Breast epithelium (tissue), 4 donors: ENCODE results near the gene APIP. TPM values are rescaled to one million over a fixed set of nuclear protein-coding genes. Genes with fewer than 3 reads are reported as not detected.

Experiments used
- DNase-seq, 2 donors: peaks; one replicate each; pipeline ENCODE4 v3.0.0-alpha.2; 2019; ENCODE audit warnings: low spot score in 2 of 2
- H3K27ac ChIP-seq, 2 donors: fragments of 200-600 bp; sonication (generic) in 1 of 2; one replicate each; pipeline ENCODE4 v1.5.1; 2016 to 2019; ENCODE audit warnings: mild to moderate bottlenecking in 1 of 2
- H3K27me3 ChIP-seq, 2 donors: fragments of 200-600 bp; sonication (generic) in 1 of 2; one replicate each; pipeline versions ENCODE4 v1.5.1 to v1.6.0; 2017 to 2019; ENCODE audit warnings: control low read depth in 1 of 2, mild to moderate bottlenecking in 1 of 2
- H3K36me3 ChIP-seq: fragments of 200-600 bp; one replicate; pipeline ENCODE4 v1.5.1; 2019
- H3K4me1 ChIP-seq, 2 donors: fragments of 200-600 bp; sonication (generic); one replicate each; pipeline ENCODE4 v1.5.1; 2016 to 2019; ENCODE audit warnings: control low read depth in 1 of 2
- H3K4me3 ChIP-seq, 3 donors: fragments of 200-600 bp; sonication (generic); 1 replicate in 2 of 3; 2 replicates in 1 of 3; pipeline ENCODE4 v1.5.1; 2016 to 2019; ENCODE audit warnings: mild to moderate bottlenecking in 3 of 3, moderate library complexity in 2 of 3
- H3K9me3 ChIP-seq, 2 donors: fragments of 200-600 bp; sonication (generic) in 1 of 2; one replicate each; pipeline ENCODE4 v1.5.1; 2016 to 2019; ENCODE audit warnings: control low read depth in 1 of 2
- CTCF ChIP-seq, 3 donors: fragments of 450-650 bp; IDR thresholded peaks; one replicate each; pipeline ENCODE4 v1.5.1; 2016 to 2017; ENCODE audit warnings: antibody characterized with exemption in 3 of 3, mild to moderate bottlenecking in 3 of 3, moderate library complexity in 3 of 3
- POLR2A ChIP-seq: fragments of 450-650 bp; IDR thresholded peaks from one replicate; pipeline ENCODE4 v1.6.1; 2016; ENCODE audit warnings: antibody characterized with exemption, mild to moderate bottlenecking, moderate library complexity
- POLR2AphosphoS5 ChIP-seq, 3 donors: sonication (generic); formaldehyde crosslinking; IDR thresholded peaks; one replicate each; pipeline ENCODE4 v1.6.1; 2017; ENCODE audit warnings: antibody characterized with exemption in 3 of 3
- intact Hi-C: fragments of 100-400 bp; cut with DNase I; formaldehyde crosslinking; loops from one replicate; pipeline ENCODE4 v1.15.1; 2023; ENCODE audit warnings: low total_unique reads
- total RNA-seq, 3 donors: library from RNA; depleted of rRNA; stranded (reverse); fragments of >200 nt; gene quantifications; one replicate each; pipeline ENCODE4 v1.1.0, GENCODE V29; 2016

Gene APIP
- total RNA-seq, 3 donors from 2014 or later = 27.7 to 46.4 (median 29.8) TPM

- no peak overlapping the region for H3K4me3 ChIP-seq
- H3K36me3 ChIP-seq = no peaks in the 10 kb centered on the region
- DNase-seq = no peak
- no peaks in the 10 kb centered on the region for H3K9me3 ChIP-seq
- no peaks in the 10 kb centered on the region for H3K4me1 ChIP-seq
- no peak for TF ChIP-seq POLR2A
- no peak for TF ChIP-seq CTCF (IDR thresholded peaks at IDR 0.05)
- TF ChIP-seq POLR2AphosphoS5 (IDR thresholded peaks at IDR 0.05) = no peak
- no peaks in the 10 kb centered on the region for H3K27me3 ChIP-seq
- intact Hi-C loops = loop anchor here (10.0 kb wide), 1 partner anchor 548 kb away; no protein-coding TSS in a partner anchor
- H3K27ac ChIP-seq = no peak overlapping the region
Observed at GRCh38 chr11:34936945-34937629, 20.9 kb upstream of the APIP start.

- intact Hi-C loops = loop anchor here (10.0 kb wide), 1 partner anchor 555 kb away; no protein-coding TSS in a partner anchor
- Histone ChIP-seq H3K27me3 (no peaks in the 10 kb centered on the region), H3K36me3 (no peaks in the 10 kb centered on the region), H3K4me3 (no peak overlapping the region), H3K4me1 (peaks cover 0 to 9% of the 10 kb centered on the region in 2 donors), H3K9me3 (no peaks in the 10 kb centered on the region), H3K27ac (no peak overlapping the region)
- DNase-seq = no peak
- TF ChIP-seq CTCF (IDR thresholded peaks at IDR 0.05) = no peak
- no peak for TF ChIP-seq POLR2A
- no peak for TF ChIP-seq POLR2AphosphoS5 (IDR thresholded peaks at IDR 0.05)
Observed at GRCh38 chr11:34929794-34930763, 13.9 kb upstream of the APIP start.

GRCh38 chr11:34928960-34929680 lies 12.9 kb upstream of the APIP start:
- no peak for TF ChIP-seq CTCF (IDR thresholded peaks at IDR 0.05)
- TF ChIP-seq POLR2A = no peak
- no peak for TF ChIP-seq POLR2AphosphoS5 (IDR thresholded peaks at IDR 0.05)
- no peaks in the 10 kb centered on the region for H3K9me3 ChIP-seq
- intact Hi-C loops = no loop called here
- DNase-seq = no peak
- H3K27ac ChIP-seq = no peak overlapping the region
- H3K36me3 ChIP-seq = no peaks in the 10 kb centered on the region
- no peaks in the 10 kb centered on the region for H3K27me3 ChIP-seq
- H3K4me1 ChIP-seq = peaks cover 0 to 9% of the 10 kb centered on the region in 2 donors
- no peak overlapping the region for H3K4me3 ChIP-seq

- Histone ChIP-seq H3K4me1 (peaks cover 0 to 9% of the 10 kb centered on the region in 2 donors), H3K27ac (no peak overlapping the region), H3K9me3 (no peaks in the 10 kb centered on the region), H3K4me3 (no peak overlapping the region), H3K36me3 (no peaks in the 10 kb centered on the region), H3K27me3 (no peaks in the 10 kb centered on the region)
- TF ChIP-seq POLR2A (no peak), CTCF (IDR thresholded peaks at IDR 0.05) (no peak), POLR2AphosphoS5 (IDR thresholded peaks at IDR 0.05) (no peak)
- intact Hi-C loops = no loop called here
- no peak for DNase-seq
Observed at GRCh38 chr11:34928268-34928959, 12.2 kb upstream of the APIP start.
